ENCODE measurements around the gene RTN1. TPM values are rescaled to one million over a fixed set of nuclear protein-coding genes. Genes with fewer than 3 reads are reported as not detected.
A peak's percentile ranks its signal among the peaks of the same experiment; 100 is the strongest.

The RTN1 gene
- polyA plus RNA-seq, 4 donors = 0.45 to 34.4 (median 4.0) TPM

GRCh38 chr14:59728304-59728703 lies 142.3 kb downstream of the RTN1 start:
- Histone ChIP-seq H3K4me3 (ENCODE audit: low read depth in 1 of 3, low read length in 3 of 3) (no peak overlapping the region), H3K36me3 (ENCODE audit: control insufficient read depth in 3 of 3, insufficient read depth in 2 of 3, low read depth in 1 of 3, low read length in 3 of 3) (no peaks in the 10 kb centered on the region), H3K27me3 (ENCODE audit: control insufficient read depth in 3 of 3, insufficient read depth in 3 of 3, low read length in 3 of 3) (no peaks in the 10 kb centered on the region), H3K27ac (ENCODE audit: low read depth in 1 of 3, low read length in 2 of 3) (no peak overlapping the region), H3K9me3 (ENCODE audit: control insufficient read depth in 2 of 2, insufficient read depth in 1 of 2, low read depth in 1 of 2, low read length in 1 of 2) (peaks cover 0 to 5% of the 10 kb centered on the region in 2 donors), H3K4me1 (ENCODE audit: control insufficient read depth in 3 of 3, insufficient read depth in 2 of 3, low read depth in 1 of 3, low read length in 2 of 3) (no peaks in the 10 kb centered on the region)
- DNase-seq (no peak), FAIRE-seq (no peak)
- 24 to 47% (median 29%) methylated on average over 3 of the region's 3 CpGs for WGBS, 3 donors

DNA sequence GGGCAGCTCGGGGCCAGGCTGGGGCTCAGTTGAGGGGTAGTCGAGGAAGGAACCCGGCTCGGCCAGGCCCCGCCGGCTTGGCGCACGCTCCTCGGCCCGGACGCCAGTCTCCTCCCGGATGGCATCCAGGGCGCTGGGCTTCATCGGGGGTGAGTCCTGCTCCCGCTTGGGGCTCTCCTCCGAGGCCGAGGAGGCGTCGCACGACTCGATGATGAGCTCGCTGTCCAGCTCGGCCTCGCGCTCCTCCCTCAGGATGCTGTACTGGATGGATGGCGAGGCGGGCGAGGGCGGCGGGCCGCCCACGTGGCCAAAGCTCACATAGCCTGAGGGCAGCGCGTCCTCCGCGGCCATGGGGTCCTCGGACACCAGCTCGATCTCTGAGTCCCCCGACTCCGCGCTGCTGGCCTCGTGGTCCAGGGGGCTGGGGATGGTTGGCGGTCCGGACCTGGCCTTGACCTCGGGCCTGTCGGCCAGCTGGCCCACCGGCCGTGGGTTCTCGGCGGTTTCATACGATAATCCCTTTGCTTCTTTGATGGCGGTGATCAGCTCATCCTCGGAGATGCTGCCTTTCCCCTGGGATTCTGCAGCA lies 143.4 kb downstream of the RTN1 start:
- Histone ChIP-seq H3K27me3 (ENCODE audit: control insufficient read depth in 3 of 3, insufficient read depth in 3 of 3, low read length in 3 of 3) (no peaks in the 10 kb centered on the region), H3K27ac (ENCODE audit: low read depth in 1 of 3, low read length in 2 of 3) (no peak overlapping the region), H3K4me1 (ENCODE audit: control insufficient read depth in 3 of 3, insufficient read depth in 2 of 3, low read depth in 1 of 3, low read length in 2 of 3) (no peaks in the 10 kb centered on the region), H3K9me3 (ENCODE audit: control insufficient read depth in 2 of 2, insufficient read depth in 1 of 2, low read depth in 1 of 2, low read length in 1 of 2) (peaks cover 0 to 3% of the 10 kb centered on the region in 2 donors), H3K36me3 (ENCODE audit: control insufficient read depth in 3 of 3, insufficient read depth in 2 of 3, low read depth in 1 of 3, low read length in 3 of 3) (no peaks in the 10 kb centered on the region), H3K4me3 (ENCODE audit: low read depth in 1 of 3, low read length in 3 of 3) (no peak overlapping the region)
- FAIRE-seq (no peak), DNase-seq (no peak)
- WGBS, 3 donors = 94 to 96% (median 96%) methylated on average over 49 to 53 of the region's 53 CpGs

DNA sequence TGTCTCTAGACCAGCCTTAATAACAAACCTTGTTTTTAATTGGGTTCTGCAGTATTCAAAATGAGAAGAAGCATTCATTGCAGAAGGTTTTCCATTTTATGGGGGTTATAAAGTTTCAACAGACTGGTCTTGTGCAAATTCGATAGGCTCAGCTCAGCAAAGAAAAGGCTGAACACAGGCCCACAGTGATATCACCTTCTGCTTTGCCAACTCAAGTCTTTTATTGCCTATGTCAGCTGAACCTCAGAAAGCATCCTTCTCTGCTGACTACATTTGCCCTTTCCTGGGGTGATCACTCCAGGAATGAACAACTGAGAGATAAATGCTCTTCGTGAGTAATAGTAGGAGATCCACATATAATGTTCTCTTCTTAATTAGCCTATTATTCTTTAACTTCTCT lies 159.5 kb downstream of the RTN1 start:
- Histone ChIP-seq H3K4me1 (ENCODE audit: control insufficient read depth in 3 of 3, insufficient read depth in 2 of 3, low read depth in 1 of 3, low read length in 2 of 3) (peaks cover 0 to 4% (median 0%) of the 10 kb centered on the region in 3 donors), H3K9me3 (ENCODE audit: control insufficient read depth in 2 of 2, insufficient read depth in 1 of 2, low read depth in 1 of 2, low read length in 1 of 2) (no peaks in the 10 kb centered on the region), H3K27ac (ENCODE audit: low read depth in 1 of 3, low read length in 2 of 3) (no peak overlapping the region), H3K27me3 (ENCODE audit: control insufficient read depth in 3 of 3, insufficient read depth in 3 of 3, low read length in 3 of 3) (no peaks in the 10 kb centered on the region), H3K4me3 (ENCODE audit: low read depth in 1 of 3, low read length in 3 of 3) (no peak overlapping the region), H3K36me3 (ENCODE audit: control insufficient read depth in 3 of 3, insufficient read depth in 2 of 3, low read depth in 1 of 3, low read length in 3 of 3) (no peaks in the 10 kb centered on the region)
- 13 to 49% (median 22%) methylated on average over 2 of the region's 2 CpGs for WGBS, 3 donors
- DNase-seq (peak in 1 of 2 donors; percentile 76), FAIRE-seq (no peak)

DNA sequence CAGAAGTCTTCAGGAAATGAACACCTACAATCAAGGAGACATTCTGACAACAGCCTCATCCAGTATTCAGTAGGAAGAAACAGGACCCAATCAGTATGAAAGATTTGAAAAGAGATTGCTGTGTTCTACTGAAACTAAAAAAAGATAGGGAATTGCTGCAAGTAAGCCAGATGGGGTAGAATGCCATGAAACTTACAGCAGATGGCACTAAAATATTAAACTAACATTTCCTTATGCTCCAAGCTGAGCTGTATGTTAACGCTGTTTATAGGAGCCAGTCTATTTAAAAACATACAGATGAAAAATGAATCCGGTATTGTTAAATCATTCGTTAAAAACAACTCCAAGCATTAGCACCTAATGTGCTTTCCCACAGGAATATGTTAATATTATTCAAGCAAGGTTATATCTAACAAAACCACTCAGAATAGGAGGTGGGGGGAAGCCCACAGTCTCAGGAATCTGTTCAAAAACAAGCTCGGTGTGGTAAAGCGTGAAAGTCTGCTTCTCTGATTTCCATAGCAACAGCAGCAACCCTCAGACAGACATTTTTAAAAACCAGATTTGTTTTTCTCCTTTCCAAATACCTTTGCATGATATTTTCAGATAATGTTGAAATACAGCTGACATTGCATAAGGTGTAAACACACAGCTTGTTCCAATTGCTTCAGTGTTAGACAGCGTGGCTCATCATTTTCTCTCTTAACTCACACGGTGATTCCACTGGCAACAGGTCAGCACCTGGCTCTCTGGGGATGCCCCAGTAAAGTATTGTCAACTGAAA lies 162.6 kb downstream of the RTN1 start:
- no peak overlapping the region for H3K27ac ChIP-seq (ENCODE audit: low read depth in 1 of 3, low read length in 2 of 3)
- H3K27me3 ChIP-seq (ENCODE audit: control insufficient read depth in 3 of 3, insufficient read depth in 3 of 3, low read length in 3 of 3) = no peaks in the 10 kb centered on the region
- no peak overlapping the region for H3K4me3 ChIP-seq (ENCODE audit: low read depth in 1 of 3, low read length in 3 of 3)
- no peaks in the 10 kb centered on the region for H3K36me3 ChIP-seq (ENCODE audit: control insufficient read depth in 3 of 3, insufficient read depth in 2 of 3, low read depth in 1 of 3, low read length in 3 of 3)
- peaks cover 0 to 4% (median 0%) of the 10 kb centered on the region in 3 donors for H3K4me1 ChIP-seq (ENCODE audit: control insufficient read depth in 3 of 3, insufficient read depth in 2 of 3, low read depth in 1 of 3, low read length in 2 of 3)
- WGBS, 3 donors = 60 to 65% (median 65%) methylated on average over 7 of the region's 7 CpGs
- DNase-seq (no peak), FAIRE-seq (no peak)
- no peaks in the 10 kb centered on the region for H3K9me3 ChIP-seq (ENCODE audit: control insufficient read depth in 2 of 2, insufficient read depth in 1 of 2, low read depth in 1 of 2, low read length in 1 of 2)

DNA sequence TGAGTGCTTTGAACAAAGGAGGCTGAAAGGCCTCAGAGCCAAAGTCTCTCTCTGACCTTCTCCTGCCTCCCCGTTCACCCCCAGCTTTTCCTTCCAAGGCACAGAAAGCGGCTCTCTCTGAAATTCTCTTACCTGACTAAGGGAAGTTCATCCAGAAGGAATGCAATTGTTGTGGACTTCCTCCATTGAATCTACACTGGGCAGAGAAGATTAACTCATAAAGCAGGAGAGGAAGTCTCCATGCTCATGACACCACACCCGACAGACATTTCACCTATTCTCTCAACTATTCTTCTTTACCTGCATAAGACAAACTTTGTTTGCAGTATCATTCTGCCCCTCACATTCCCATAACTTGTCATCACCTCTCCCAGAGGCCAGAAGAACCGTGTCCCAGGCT lies 164.7 kb downstream of the RTN1 start:
- Histone ChIP-seq H3K4me3 (ENCODE audit: low read depth in 1 of 3, low read length in 3 of 3) (no peak overlapping the region), H3K27me3 (ENCODE audit: control insufficient read depth in 3 of 3, insufficient read depth in 3 of 3, low read length in 3 of 3) (no peaks in the 10 kb centered on the region), H3K9me3 (ENCODE audit: control insufficient read depth in 2 of 2, insufficient read depth in 1 of 2, low read depth in 1 of 2, low read length in 1 of 2) (no peaks in the 10 kb centered on the region), H3K4me1 (ENCODE audit: control insufficient read depth in 3 of 3, insufficient read depth in 2 of 3, low read depth in 1 of 3, low read length in 2 of 3) (peaks cover 0 to 4% (median 0%) of the 10 kb centered on the region in 3 donors), H3K27ac (ENCODE audit: low read depth in 1 of 3, low read length in 2 of 3) (no peak overlapping the region), H3K36me3 (ENCODE audit: control insufficient read depth in 3 of 3, insufficient read depth in 2 of 3, low read depth in 1 of 3, low read length in 3 of 3) (no peaks in the 10 kb centered on the region)
- FAIRE-seq (no peak), DNase-seq (no peak)
- WGBS, 3 donors = 68 to 79% (median 72%) methylated on average over 4 of the region's 4 CpGs

- no peaks in the 10 kb centered on the region for H3K27me3 ChIP-seq (ENCODE audit: control insufficient read depth in 3 of 3, insufficient read depth in 3 of 3, low read length in 3 of 3)
- H3K4me3 ChIP-seq (ENCODE audit: low read depth in 1 of 3, low read length in 3 of 3) = no peak overlapping the region
- H3K9me3 ChIP-seq (ENCODE audit: control insufficient read depth in 2 of 2, insufficient read depth in 1 of 2, low read depth in 1 of 2, low read length in 1 of 2) = no peaks in the 10 kb centered on the region
- H3K36me3 ChIP-seq (ENCODE audit: control insufficient read depth in 3 of 3, insufficient read depth in 2 of 3, low read depth in 1 of 3, low read length in 3 of 3) = no peaks in the 10 kb centered on the region
- FAIRE-seq = no peak
- H3K27ac ChIP-seq (ENCODE audit: low read depth in 1 of 3, low read length in 2 of 3) = no peak overlapping the region
- WGBS, 3 donors = 9 to 55% (median 24%) methylated on average over 2 of the region's 2 CpGs
- DNase-seq = no peak
- H3K4me1 ChIP-seq (ENCODE audit: control insufficient read depth in 3 of 3, insufficient read depth in 2 of 3, low read depth in 1 of 3, low read length in 2 of 3) = no peaks in the 10 kb centered on the region
These were observed 165.3 kb downstream of the RTN1 start for GRCh38 chr14:59705245-59705644.

- FAIRE-seq (no peak), DNase-seq (no peak)
- no peaks in the 10 kb centered on the region for H3K36me3 ChIP-seq (ENCODE audit: control insufficient read depth in 3 of 3, insufficient read depth in 2 of 3, low read depth in 1 of 3, low read length in 3 of 3)
- WGBS, 3 donors = 74 to 88% (median 77%) methylated on average over 5 of the region's 5 CpGs
- H3K4me1 ChIP-seq (ENCODE audit: control insufficient read depth in 3 of 3, insufficient read depth in 2 of 3, low read depth in 1 of 3, low read length in 2 of 3) = no peaks in the 10 kb centered on the region
- no peaks in the 10 kb centered on the region for H3K9me3 ChIP-seq (ENCODE audit: control insufficient read depth in 2 of 2, insufficient read depth in 1 of 2, low read depth in 1 of 2, low read length in 1 of 2)
- H3K27me3 ChIP-seq (ENCODE audit: control insufficient read depth in 3 of 3, insufficient read depth in 3 of 3, low read length in 3 of 3) = no peaks in the 10 kb centered on the region
- no peak overlapping the region for H3K4me3 ChIP-seq (ENCODE audit: low read depth in 1 of 3, low read length in 3 of 3)
- no peak overlapping the region for H3K27ac ChIP-seq (ENCODE audit: low read depth in 1 of 3, low read length in 2 of 3)
These were observed 166.4 kb downstream of the RTN1 start for GRCh38 chr14:59704054-59704645.

DNA sequence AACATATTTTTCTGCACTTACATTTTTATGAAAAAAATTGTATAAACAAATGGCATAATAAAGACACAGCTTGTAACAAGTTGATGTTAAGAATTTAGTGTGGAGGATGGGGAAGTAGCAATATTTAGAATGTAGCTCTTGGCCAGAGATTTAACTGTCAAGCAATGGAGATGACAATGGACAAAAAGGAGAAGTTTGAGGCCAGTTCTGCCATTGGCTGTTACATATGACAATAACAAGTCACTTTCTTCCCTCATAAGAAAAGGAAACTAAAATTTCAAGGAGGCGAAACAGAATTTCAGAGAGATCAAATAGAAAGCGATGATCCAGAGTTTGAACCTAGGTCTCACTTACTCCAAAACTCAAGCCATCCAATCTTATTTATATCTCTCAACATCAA lies 171.1 kb downstream of the RTN1 start:
- Histone ChIP-seq H3K27ac (ENCODE audit: low read depth in 1 of 3, low read length in 2 of 3) (no peak overlapping the region), H3K4me3 (ENCODE audit: low read depth in 1 of 3, low read length in 3 of 3) (no peak overlapping the region), H3K4me1 (ENCODE audit: control insufficient read depth in 3 of 3, insufficient read depth in 2 of 3, low read depth in 1 of 3, low read length in 2 of 3) (no peaks in the 10 kb centered on the region), H3K9me3 (ENCODE audit: control insufficient read depth in 2 of 2, insufficient read depth in 1 of 2, low read depth in 1 of 2, low read length in 1 of 2) (no peaks in the 10 kb centered on the region), H3K27me3 (ENCODE audit: control insufficient read depth in 3 of 3, insufficient read depth in 3 of 3, low read length in 3 of 3) (no peaks in the 10 kb centered on the region), H3K36me3 (ENCODE audit: control insufficient read depth in 3 of 3, insufficient read depth in 2 of 3, low read depth in 1 of 3, low read length in 3 of 3) (no peaks in the 10 kb centered on the region)
- FAIRE-seq (no peak), DNase-seq (no peak)
- WGBS, 3 donors = 82 to 100% (median 93%) methylated on average over 2 of the region's 2 CpGs
